OCI-LY1 (cell line): ENCODE results near the gene PGS1.

Experiments
- H2AFZ ChIP-seq: fragments of 200-600 bp; sonication (generic), shearing (Covaris generic); 2 replicates; pipeline ENCODE4 v1.6.0; 2014; ENCODE audit warnings: antibody characterized with exemption, mild to moderate bottlenecking, low read length
- H3F3A ChIP-seq: fragments of 200-600 bp; sonication (generic), shearing (Covaris generic); 2 replicates; pipeline ENCODE4 v1.6.0; 2014; ENCODE audit warnings: mild to moderate bottlenecking, antibody characterized with exemption, low read length, moderate library complexity; ENCODE audit not compliant: insufficient read depth
- H3K27ac ChIP-seq: fragments of 200-600 bp; sonication (generic); 2 replicates; pipeline ENCODE4 v1.5.1; 2014; ENCODE audit warnings: low read length, mixed run types, mild to moderate bottlenecking, low read depth; ENCODE audit not compliant: poor library complexity, severe bottlenecking
- H3K27me3 ChIP-seq: fragments of 200-600 bp; sonication (generic); 2 replicates; pipeline ENCODE4 v1.6.0; 2014; ENCODE audit warnings: antibody characterized with exemption, mild to moderate bottlenecking, low read length, moderate library complexity; ENCODE audit not compliant: insufficient read depth
- H3K36me3 ChIP-seq: fragments of 200-600 bp; sonication (generic); 2 replicates; pipeline ENCODE4 v1.6.1; 2014; ENCODE audit warnings: mild to moderate bottlenecking, antibody characterized with exemption, low read length, moderate library complexity, mixed read lengths; ENCODE audit not compliant: insufficient read depth
- H3K4me1 ChIP-seq: fragments of 200-600 bp; sonication (generic); 2 replicates; pipeline ENCODE4 v1.5.1; 2014; ENCODE audit warnings: mild to moderate bottlenecking, low read length, moderate library complexity; ENCODE audit not compliant: insufficient read depth, severe bottlenecking
- H3K4me2 ChIP-seq: fragments of 200-600 bp; sonication (generic), shearing (Covaris generic); 2 replicates; pipeline ENCODE4 v1.6.1; 2014; ENCODE audit warnings: low read length
- H3K4me3 ChIP-seq: fragments of 200-600 bp; sonication (generic); 2 replicates; pipeline ENCODE4 v1.5.1; 2014; ENCODE audit warnings: low read length, low read depth, mild to moderate bottlenecking, mixed read lengths; ENCODE audit not compliant: poor library complexity, severe bottlenecking
- H3K79me2 ChIP-seq: fragments of 200-600 bp; shearing (Covaris generic); 2 replicates; pipeline ENCODE4 v1.6.1; 2016; ENCODE audit warnings: mixed run types, low read length, mixed read lengths; ENCODE audit not compliant: insufficient read depth
- H3K9ac ChIP-seq: fragments of 200-600 bp; sonication (generic), shearing (Covaris generic); 2 replicates; pipeline ENCODE4 v1.6.1; 2014; ENCODE audit warnings: mild to moderate bottlenecking, low read length, mixed read lengths
- H3K9me2 ChIP-seq: fragments of 200-600 bp; sonication (generic), shearing (Covaris generic); 2 replicates; pipeline ENCODE4 v1.6.1; 2014; ENCODE audit warnings: low read depth, mild to moderate bottlenecking, low read length, mixed read lengths
- H3K9me3 ChIP-seq: fragments of 200-600 bp; shearing (Covaris generic); 2 replicates; pipeline ENCODE4 v1.6.1; 2014; ENCODE audit warnings: low read length, mixed read lengths
- H4K20me1 ChIP-seq: fragments of 200-600 bp; sonication (generic), shearing (Covaris generic); 2 replicates; pipeline ENCODE4 v1.6.0; 2016; ENCODE audit warnings: mild to moderate bottlenecking, low read length; ENCODE audit not compliant: insufficient read depth
- EZH2 ChIP-seq: fragments of 200-600 bp; sonication (generic), shearing (Covaris generic); IDR thresholded peaks from 2 replicates; pipeline ENCODE4 v1.8.0; 2017; ENCODE audit warnings: borderline replicate concordance, mixed run types, mild to moderate bottlenecking, antibody characterized with exemption, low read length, moderate library complexity, mixed read lengths
- TF ChIP-seq, protein P1 (sequence below): fragments of 200-600 bp; sonication (generic), shearing (Covaris generic); IDR thresholded peaks from 2 replicates; pipeline ENCODE4 v1.5.1; 2017; ENCODE audit warnings: mild to moderate bottlenecking, antibody characterized with exemption, low read length, moderate library complexity, mixed read lengths

The PGS1 gene

DNA sequence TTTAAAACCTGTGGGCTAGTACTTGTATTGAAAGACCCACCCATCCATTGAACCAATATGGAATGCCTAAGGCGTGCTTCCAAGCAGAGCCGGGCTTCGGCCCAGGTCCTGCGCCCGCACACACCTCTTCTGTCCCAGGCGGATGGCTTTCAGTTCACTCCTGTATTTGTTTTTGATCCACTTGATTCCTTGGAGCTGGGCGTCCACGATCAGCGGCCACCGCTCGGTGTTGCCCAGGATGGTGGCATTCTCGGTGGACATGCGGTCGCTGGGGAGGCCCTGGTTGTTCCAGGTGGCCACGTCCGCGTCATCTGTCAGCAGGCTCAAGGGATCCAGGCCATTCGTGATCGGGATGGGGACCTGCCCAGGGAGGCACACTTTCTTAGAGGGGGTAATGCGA, 75.9 kb downstream of the PGS1 start:
- Histone ChIP-seq H3K4me2 (no peak overlapping the region), H3K79me2 (no peaks in the 10 kb centered on the region), H4K20me1 (no peaks in the 10 kb centered on the region), H3K27me3 (no peaks in the 10 kb centered on the region), H3K4me1 (no peaks in the 10 kb centered on the region), H3K9ac (no peak overlapping the region), H2AFZ (no peak overlapping the region), H3K9me3 (no peaks in the 10 kb centered on the region), H3K27ac (no peak overlapping the region), H3K4me3 (no peak overlapping the region), H3K9me2 (no peaks in the 10 kb centered on the region), H3F3A (no peaks in the 10 kb centered on the region), H3K36me3 (no peaks in the 10 kb centered on the region)
- TF ChIP-seq, protein P1, sequence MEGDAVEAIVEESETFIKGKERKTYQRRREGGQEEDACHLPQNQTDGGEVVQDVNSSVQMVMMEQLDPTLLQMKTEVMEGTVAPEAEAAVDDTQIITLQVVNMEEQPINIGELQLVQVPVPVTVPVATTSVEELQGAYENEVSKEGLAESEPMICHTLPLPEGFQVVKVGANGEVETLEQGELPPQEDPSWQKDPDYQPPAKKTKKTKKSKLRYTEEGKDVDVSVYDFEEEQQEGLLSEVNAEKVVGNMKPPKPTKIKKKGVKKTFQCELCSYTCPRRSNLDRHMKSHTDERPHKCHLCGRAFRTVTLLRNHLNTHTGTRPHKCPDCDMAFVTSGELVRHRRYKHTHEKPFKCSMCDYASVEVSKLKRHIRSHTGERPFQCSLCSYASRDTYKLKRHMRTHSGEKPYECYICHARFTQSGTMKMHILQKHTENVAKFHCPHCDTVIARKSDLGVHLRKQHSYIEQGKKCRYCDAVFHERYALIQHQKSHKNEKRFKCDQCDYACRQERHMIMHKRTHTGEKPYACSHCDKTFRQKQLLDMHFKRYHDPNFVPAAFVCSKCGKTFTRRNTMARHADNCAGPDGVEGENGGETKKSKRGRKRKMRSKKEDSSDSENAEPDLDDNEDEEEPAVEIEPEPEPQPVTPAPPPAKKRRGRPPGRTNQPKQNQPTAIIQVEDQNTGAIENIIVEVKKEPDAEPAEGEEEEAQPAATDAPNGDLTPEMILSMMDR, result no peak
- TF ChIP-seq EZH2, result no peak

DNA sequence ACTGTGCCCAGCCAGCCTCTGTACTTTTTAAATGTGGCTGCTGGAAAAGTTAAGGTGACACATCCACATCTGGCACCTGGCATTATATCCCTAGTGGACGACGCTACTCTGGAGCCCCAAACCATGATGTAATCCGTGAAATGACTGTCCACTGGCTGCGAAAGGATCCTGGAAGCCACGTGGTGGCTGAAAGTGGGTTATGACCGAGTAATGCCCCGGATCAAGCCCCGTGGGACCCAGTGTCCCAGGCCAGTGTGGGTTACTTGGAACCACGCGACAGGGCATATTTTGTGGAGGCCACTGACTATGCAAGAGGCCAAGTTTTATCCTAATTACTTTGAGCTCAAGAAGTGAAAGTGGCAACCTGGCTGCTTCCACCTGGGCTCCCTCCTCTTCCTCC, 79.6 kb downstream of the PGS1 start:
- no peak for TF ChIP-seq EZH2
- TF ChIP-seq, protein P1, result no peak
- no peaks in the 10 kb centered on the region for H3K9me3 ChIP-seq
- H3K9me2 ChIP-seq, result no peaks in the 10 kb centered on the region
- no peaks in the 10 kb centered on the region for H3K36me3 ChIP-seq
- H3K4me3 ChIP-seq, result no peak overlapping the region
- no peak overlapping the region for H2AFZ ChIP-seq
- H3K4me2 ChIP-seq, result no peak overlapping the region
- H3K27me3 ChIP-seq, result no peaks in the 10 kb centered on the region
- no peaks in the 10 kb centered on the region for H4K20me1 ChIP-seq
- no peaks in the 10 kb centered on the region for H3F3A ChIP-seq
- H3K9ac ChIP-seq, result no peak overlapping the region
- no peaks in the 10 kb centered on the region for H3K79me2 ChIP-seq
- no peak overlapping the region for H3K27ac ChIP-seq
- H3K4me1 ChIP-seq, result no peaks in the 10 kb centered on the region

DNA sequence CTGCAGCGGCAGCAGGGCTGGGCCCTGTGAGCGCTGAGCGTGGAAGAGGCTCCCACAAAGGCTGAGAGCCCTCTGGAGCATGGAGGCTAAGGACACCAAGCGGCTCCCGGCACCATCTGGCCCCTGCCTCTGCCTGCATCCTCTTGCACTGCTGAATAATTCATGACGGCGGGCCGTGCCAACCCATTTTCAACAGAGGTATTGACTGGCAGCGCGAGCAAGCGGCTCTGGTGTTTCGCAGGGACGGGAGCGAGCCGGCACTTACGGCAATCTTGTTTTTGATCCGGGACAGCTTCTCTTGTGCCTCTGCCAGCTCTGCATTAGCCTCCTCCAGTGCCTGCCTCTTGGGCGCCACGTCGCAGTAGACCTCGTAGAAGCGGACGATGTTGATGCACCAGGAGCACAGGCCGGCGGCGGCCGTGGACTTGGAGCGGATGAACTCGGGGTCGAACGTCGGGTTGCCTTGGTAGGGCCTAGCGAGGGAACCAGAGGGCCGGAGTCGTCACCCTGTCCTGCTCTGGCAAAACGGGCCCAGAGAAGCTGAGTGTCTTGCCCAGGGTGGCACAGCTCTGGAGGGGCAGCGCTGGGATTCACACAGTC, 80.4 kb downstream of the PGS1 start:
- Histone ChIP-seq H3F3A (no peaks in the 10 kb centered on the region), H4K20me1 (no peaks in the 10 kb centered on the region), H3K4me1 (no peaks in the 10 kb centered on the region), H3K4me3 (no peak overlapping the region), H3K79me2 (no peaks in the 10 kb centered on the region), H3K9ac (no peak overlapping the region), H3K36me3 (no peaks in the 10 kb centered on the region), H2AFZ (no peak overlapping the region), H3K27me3 (no peaks in the 10 kb centered on the region; the same call in 1 of the 2 replicates), H3K9me3 (no peaks in the 10 kb centered on the region), H3K4me2 (no peak overlapping the region), H3K27ac (no peak overlapping the region), H3K9me2 (no peaks in the 10 kb centered on the region)
- TF ChIP-seq, protein P1, result no peak
- no peak for TF ChIP-seq EZH2
